KMS-11 (cell line): ENCODE results near the gene FBXO2.
"Not testable (repeated sequence)": the region's sequence is repeated elsewhere in the genome, so short reads cannot be mapped to it uniquely, and the experiment has no call there.

Source experiments
- H2AFZ ChIP-seq: fragments of 200-600 bp; sonication (generic); 2 replicates; pipeline ENCODE4 v1.6.1; 2016; ENCODE audit warnings: antibody characterized with exemption, mixed run types, low read depth
- H3K27ac ChIP-seq: fragments of 200-600 bp; sonication (generic); 2 replicates; pipeline ENCODE4 v1.6.1; 2016; ENCODE audit warnings: mild to moderate bottlenecking, mixed run types
- H3K27me3 ChIP-seq: fragments of 200-600 bp; sonication (generic); 2 replicates; pipeline ENCODE4 v1.6.1; 2017; ENCODE audit warnings: mild to moderate bottlenecking, low read depth, mixed run types, moderate library complexity; ENCODE audit not compliant: insufficient read depth
- H3K36me3 ChIP-seq: fragments of 200-600 bp; sonication (generic); 2 replicates; pipeline ENCODE4 v1.6.1; 2017; ENCODE audit warnings: mild to moderate bottlenecking, mixed run types; ENCODE audit not compliant: insufficient read depth
- H3K4me1 ChIP-seq: fragments of 200-600 bp; sonication (generic); 2 replicates; pipeline ENCODE4 v1.6.1; 2016; ENCODE audit warnings: mild to moderate bottlenecking, low read depth, mixed run types; ENCODE audit not compliant: poor library complexity, severe bottlenecking
- H3K4me2 ChIP-seq: fragments of 200-600 bp; sonication (generic); 2 replicates; pipeline ENCODE4 v1.7.0; 2016; ENCODE audit warnings: mild to moderate bottlenecking, mixed run types
- H3K4me3 ChIP-seq: fragments of 200-600 bp; sonication (generic); IDR thresholded peaks from 2 replicates; pipeline ENCODE4 v1.6.1; 2017; ENCODE audit warnings: low read depth, low read length, mixed read lengths; ENCODE audit not compliant: insufficient read depth
- H3K79me2 ChIP-seq: fragments of 200-600 bp; sonication (generic); 2 replicates; pipeline ENCODE4 v1.6.1; 2016; ENCODE audit warnings: low read depth, mixed run types; ENCODE audit not compliant: insufficient read depth
- H3K9ac ChIP-seq: fragments of 200-600 bp; sonication (generic); 2 replicates; pipeline ENCODE4 v1.6.1; 2016; ENCODE audit warnings: mild to moderate bottlenecking, mixed run types
- H4K20me1 ChIP-seq: fragments of 200-600 bp; sonication (generic); 2 replicates; pipeline ENCODE4 v1.6.1; 2016; ENCODE audit warnings: mild to moderate bottlenecking, mixed run types; ENCODE audit not compliant: insufficient read depth
- TF ChIP-seq, protein P1 (sequence below): fragments of 200-600 bp; sonication (generic); conservative IDR thresholded peaks from 2 replicates; pipeline ENCODE4 v1.6.1; 2017; ENCODE audit warnings: low read depth, mild to moderate bottlenecking, antibody characterized with exemption, low read length, moderate library complexity, mixed read lengths

FBXO2 gene

DNA sequence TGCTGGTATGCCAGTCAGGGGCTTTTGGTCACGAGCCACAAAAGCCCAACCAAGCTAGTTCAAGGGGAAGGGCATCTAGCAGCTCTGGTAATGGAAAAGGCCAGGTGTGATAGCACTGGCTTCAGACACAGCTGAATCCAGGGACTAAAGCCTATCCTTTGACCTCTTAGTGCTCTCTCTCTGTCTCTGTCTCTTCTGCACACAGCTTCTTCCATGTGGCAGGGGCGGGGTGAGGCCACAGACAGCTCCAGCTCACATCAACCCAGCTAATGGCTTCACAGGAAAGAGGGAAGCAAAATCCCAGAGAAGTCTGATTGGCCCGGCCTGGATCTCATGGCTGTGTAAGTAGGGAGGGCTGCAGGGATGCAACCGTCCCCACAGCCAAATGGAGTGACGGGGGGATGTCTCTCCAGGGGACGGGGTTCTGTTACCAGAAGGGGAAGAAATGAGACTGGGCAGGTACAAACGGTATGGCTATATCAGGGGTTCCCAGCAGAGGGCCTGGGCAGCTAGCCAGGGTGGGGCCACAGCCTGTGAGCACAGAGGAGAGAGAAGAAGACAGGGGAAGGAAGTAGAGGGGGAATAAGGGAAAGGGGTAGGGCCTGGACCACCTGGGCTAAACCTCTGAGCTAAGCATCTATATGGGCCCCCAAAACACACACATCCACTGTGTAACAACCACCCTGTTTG is 42.4 kb downstream of the FBXO2 start:
- H3K4me1 ChIP-seq = no peaks in the 10 kb centered on the region
- H3K79me2 ChIP-seq = no peaks in the 10 kb centered on the region
- no peaks in the 10 kb centered on the region for H4K20me1 ChIP-seq
- TF ChIP-seq, protein P1, sequence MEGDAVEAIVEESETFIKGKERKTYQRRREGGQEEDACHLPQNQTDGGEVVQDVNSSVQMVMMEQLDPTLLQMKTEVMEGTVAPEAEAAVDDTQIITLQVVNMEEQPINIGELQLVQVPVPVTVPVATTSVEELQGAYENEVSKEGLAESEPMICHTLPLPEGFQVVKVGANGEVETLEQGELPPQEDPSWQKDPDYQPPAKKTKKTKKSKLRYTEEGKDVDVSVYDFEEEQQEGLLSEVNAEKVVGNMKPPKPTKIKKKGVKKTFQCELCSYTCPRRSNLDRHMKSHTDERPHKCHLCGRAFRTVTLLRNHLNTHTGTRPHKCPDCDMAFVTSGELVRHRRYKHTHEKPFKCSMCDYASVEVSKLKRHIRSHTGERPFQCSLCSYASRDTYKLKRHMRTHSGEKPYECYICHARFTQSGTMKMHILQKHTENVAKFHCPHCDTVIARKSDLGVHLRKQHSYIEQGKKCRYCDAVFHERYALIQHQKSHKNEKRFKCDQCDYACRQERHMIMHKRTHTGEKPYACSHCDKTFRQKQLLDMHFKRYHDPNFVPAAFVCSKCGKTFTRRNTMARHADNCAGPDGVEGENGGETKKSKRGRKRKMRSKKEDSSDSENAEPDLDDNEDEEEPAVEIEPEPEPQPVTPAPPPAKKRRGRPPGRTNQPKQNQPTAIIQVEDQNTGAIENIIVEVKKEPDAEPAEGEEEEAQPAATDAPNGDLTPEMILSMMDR = no peak
- H3K9ac ChIP-seq = no peak overlapping the region
- H3K36me3 ChIP-seq = no peaks in the 10 kb centered on the region
- H3K27me3 ChIP-seq = peaks cover 25% of the 10 kb centered on the region; the same call in 1 of the 2 replicates
- no peak overlapping the region for H3K27ac ChIP-seq
- no peak overlapping the region for H3K4me3 ChIP-seq
- no peak overlapping the region for H2AFZ ChIP-seq
- H3K4me2 ChIP-seq = no peak overlapping the region

DNA sequence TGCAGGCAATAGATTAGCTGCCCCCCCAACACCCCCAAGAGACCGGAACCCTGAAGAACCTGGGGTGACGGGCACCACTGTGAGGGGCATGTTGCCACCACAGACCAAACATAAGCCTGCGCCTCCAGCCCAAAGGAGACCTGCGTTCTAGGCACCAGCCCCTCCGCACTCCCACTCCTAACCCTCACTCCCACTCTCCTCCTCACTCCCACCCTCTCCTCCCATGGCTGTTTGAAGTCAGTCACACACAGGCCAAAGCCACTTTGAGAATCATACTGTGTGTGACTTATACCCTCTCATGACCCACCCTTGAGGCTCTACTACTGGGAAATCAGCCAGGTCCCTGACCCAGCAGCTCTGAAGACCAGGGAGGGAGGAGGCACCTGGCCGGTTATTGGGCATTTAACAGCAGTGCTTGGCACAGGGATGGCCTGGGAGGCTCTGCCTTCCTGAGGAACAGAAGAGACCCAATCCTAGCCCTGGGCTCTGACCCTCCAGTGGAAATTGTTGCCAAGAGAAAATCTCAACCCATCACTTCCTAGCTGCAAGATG is 43.5 kb downstream of the FBXO2 start:
- Histone ChIP-seq H3K4me3 (no peak overlapping the region), H3K4me2 (no peak overlapping the region), H4K20me1 (no peaks in the 10 kb centered on the region), H3K27ac (no peak overlapping the region), H3K36me3 (no peaks in the 10 kb centered on the region), H3K9ac (no peak overlapping the region), H2AFZ (no peak overlapping the region), H3K27me3 (peaks cover 19% of the 10 kb centered on the region; the same call in 1 of the 2 replicates), H3K79me2 (no peaks in the 10 kb centered on the region), H3K4me1 (no peaks in the 10 kb centered on the region)
- TF ChIP-seq, protein P1 = no peak

DNA sequence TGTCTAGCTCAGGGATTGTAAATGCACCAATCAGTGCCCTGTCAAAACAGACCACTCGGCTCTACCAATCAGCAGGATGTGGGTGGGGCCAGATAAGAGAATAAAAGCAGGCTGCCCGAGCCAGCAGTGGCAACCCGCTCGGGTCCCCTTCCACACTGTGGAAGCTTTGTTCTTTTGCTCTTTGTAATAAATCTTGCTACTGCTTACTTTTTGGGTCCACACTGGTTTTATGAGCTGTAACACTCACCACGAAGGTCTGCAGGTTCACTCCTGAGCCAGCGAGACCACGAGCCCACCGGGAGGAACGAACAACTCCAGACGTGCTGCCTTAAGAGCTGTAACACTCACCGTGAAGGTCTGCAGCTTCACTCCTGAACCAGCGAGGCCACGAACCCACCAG is 44.9 kb downstream of the FBXO2 start:
- H3K4me3 ChIP-seq, H3K9ac ChIP-seq, H3K79me2 ChIP-seq, H3K27me3 ChIP-seq, H3K4me2 ChIP-seq, H3K4me1 ChIP-seq, H3K36me3 ChIP-seq, H4K20me1 ChIP-seq, H2AFZ ChIP-seq, H3K27ac ChIP-seq: not testable (repeated sequence)

DNA sequence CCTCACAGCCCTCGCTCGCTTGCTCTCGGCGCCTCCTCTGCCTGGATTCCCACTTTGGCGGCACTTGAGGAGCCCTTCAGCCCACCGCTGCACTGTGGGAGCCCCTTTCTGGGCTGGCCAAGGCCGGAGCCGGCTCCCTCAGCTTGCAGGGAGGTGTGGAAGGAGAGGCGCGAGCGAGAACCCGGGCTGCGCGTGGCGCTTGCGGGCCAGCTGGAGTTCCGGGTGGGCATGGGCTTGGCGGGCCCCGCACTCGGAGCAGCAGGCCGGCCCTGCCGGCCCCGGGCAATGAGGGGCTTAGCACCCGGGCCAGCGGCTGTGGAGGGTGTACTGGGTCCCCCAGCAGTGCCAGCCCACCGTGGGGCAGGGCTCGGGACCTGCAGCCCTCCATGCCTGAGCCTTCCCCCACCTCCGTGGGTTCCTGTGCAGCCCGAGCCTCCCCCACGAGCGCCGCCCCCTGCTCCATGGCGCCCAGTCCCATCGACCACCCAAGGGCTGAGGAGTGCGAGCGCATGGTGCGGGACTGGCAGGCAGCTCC is 45.6 kb downstream of the FBXO2 start:
- H3K4me3 ChIP-seq, H4K20me1 ChIP-seq, H3K79me2 ChIP-seq, H3K4me1 ChIP-seq, H3K36me3 ChIP-seq, H3K9ac ChIP-seq, H3K27ac ChIP-seq, H3K27me3 ChIP-seq, H3K4me2 ChIP-seq, H2AFZ ChIP-seq: not testable (repeated sequence)

DNA sequence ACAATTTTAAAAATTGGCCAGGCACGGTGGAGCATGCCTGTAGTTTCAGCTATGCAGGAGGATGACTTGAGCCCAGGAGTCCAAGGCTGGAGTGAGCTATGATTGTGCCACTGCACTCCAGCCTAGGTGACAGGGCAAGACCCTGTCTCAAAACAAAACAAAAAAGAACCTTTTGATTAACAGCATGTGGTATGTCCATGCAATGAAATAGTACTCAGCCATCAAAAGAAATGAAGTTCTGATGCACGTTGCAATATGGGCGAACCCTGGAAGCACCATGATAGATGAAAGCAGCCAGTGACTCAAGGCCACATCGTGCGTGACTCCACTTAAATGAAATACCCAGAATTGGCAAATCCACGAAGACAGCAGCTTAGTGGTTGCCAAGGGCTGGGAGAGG is 47.5 kb downstream of the FBXO2 start:
- no peaks in the 10 kb centered on the region for H3K4me1 ChIP-seq
- H2AFZ ChIP-seq = no peak overlapping the region
- peaks cover 4% of the 10 kb centered on the region; the same call in 1 of the 2 replicates for H3K27me3 ChIP-seq
- no peak overlapping the region for H3K4me2 ChIP-seq
- no peak overlapping the region for H3K27ac ChIP-seq
- H3K9ac ChIP-seq = no peak overlapping the region
- no peaks in the 10 kb centered on the region for H3K79me2 ChIP-seq
- TF ChIP-seq, protein P1 = no peak
- H3K36me3 ChIP-seq = no peaks in the 10 kb centered on the region
- no peak overlapping the region for H3K4me3 ChIP-seq
- no peaks in the 10 kb centered on the region for H4K20me1 ChIP-seq
